ENCODE data around the gene HDAC10. TPM values are rescaled to one million over a fixed set of nuclear protein-coding genes. Genes with fewer than 3 reads are reported as not detected.

The HDAC10 gene
- total RNA-seq, 1 donor from 2014 or later, result 42.1 TPM

GRCh38 chr22:50217543-50218152 lies 33.4 kb downstream of the HDAC10 start:
- Mint-ChIP-seq H3K4me3 (ENCODE audit: unreplicated experiment) (no peak overlapping the region), H3K4me1 (ENCODE audit: unreplicated experiment) (no peaks in the 10 kb centered on the region), H3K36me3 (ENCODE audit: low read depth, unreplicated experiment) (peaks cover 25% of the 10 kb centered on the region), H3K27ac (ENCODE audit: unreplicated experiment) (no peak overlapping the region), H3K9me3 (ENCODE audit: unreplicated experiment) (no peaks in the 10 kb centered on the region), H3K27me3 (ENCODE audit: unreplicated experiment) (peaks cover 10% of the 10 kb centered on the region)
- no peak for DNase-seq (ENCODE audit: low spot score)
- no peak for TF ChIP-seq CTCF (IDR thresholded peaks at IDR 0.05; ENCODE audit: unreplicated experiment)

- H3K4me3 Mint-ChIP-seq (ENCODE audit: unreplicated experiment), result no peak overlapping the region
- no peak overlapping the region for H3K27ac Mint-ChIP-seq (ENCODE audit: unreplicated experiment)
- H3K27me3 Mint-ChIP-seq (ENCODE audit: unreplicated experiment), result peaks cover 8% of the 10 kb centered on the region
- H3K4me1 Mint-ChIP-seq (ENCODE audit: unreplicated experiment), result no peaks in the 10 kb centered on the region
- peaks cover 29% of the 10 kb centered on the region for H3K36me3 Mint-ChIP-seq (ENCODE audit: low read depth, unreplicated experiment)
- no peak for TF ChIP-seq CTCF (IDR thresholded peaks at IDR 0.05; ENCODE audit: unreplicated experiment)
- no peaks in the 10 kb centered on the region for H3K9me3 Mint-ChIP-seq (ENCODE audit: unreplicated experiment)
- DNase-seq (ENCODE audit: low spot score), result no peak
These were observed 34.2 kb downstream of the HDAC10 start for GRCh38 chr22:50216684-50217520.

- Mint-ChIP-seq H3K9me3 (ENCODE audit: unreplicated experiment) (no peaks in the 10 kb centered on the region), H3K4me3 (ENCODE audit: unreplicated experiment) (no peak overlapping the region), H3K4me1 (ENCODE audit: unreplicated experiment) (no peaks in the 10 kb centered on the region), H3K27me3 (ENCODE audit: unreplicated experiment) (peaks cover 11% of the 10 kb centered on the region), H3K36me3 (ENCODE audit: low read depth, unreplicated experiment) (peaks cover 32% of the 10 kb centered on the region), H3K27ac (ENCODE audit: unreplicated experiment) (no peak overlapping the region)
- no peak for TF ChIP-seq CTCF (IDR thresholded peaks at IDR 0.05; ENCODE audit: unreplicated experiment)
- DNase-seq (ENCODE audit: low spot score), result no peak
These were observed 34.9 kb downstream of the HDAC10 start for GRCh38 chr22:50216055-50216683.

GRCh38 chr22:50215297-50216054 lies 35.6 kb downstream of the HDAC10 start:
- Mint-ChIP-seq H3K27ac (ENCODE audit: unreplicated experiment) (no peak overlapping the region), H3K4me1 (ENCODE audit: unreplicated experiment) (no peaks in the 10 kb centered on the region), H3K4me3 (ENCODE audit: unreplicated experiment) (no peak overlapping the region), H3K36me3 (ENCODE audit: low read depth, unreplicated experiment) (peaks cover 33% of the 10 kb centered on the region), H3K9me3 (ENCODE audit: unreplicated experiment) (no peaks in the 10 kb centered on the region), H3K27me3 (ENCODE audit: unreplicated experiment) (peaks cover 11% of the 10 kb centered on the region)
- TF ChIP-seq CTCF (IDR thresholded peaks at IDR 0.05; ENCODE audit: unreplicated experiment), result no peak
- DNase-seq (ENCODE audit: low spot score), result no peak

Measured in endothelial cell (in vitro differentiated cells).